K562 (cell line): ENCODE measurements around the gene MT1X. TPM values are rescaled to one million over a fixed set of nuclear protein-coding genes. Genes with fewer than 3 reads are reported as not detected.

ENCODE experiments used
- ATAC-seq: fragments of 200-7000 bp; cut with Tn5 transposase; 3 replicates; pipeline ENCODE4 v1.9.1; 2020; ENCODE audit warnings: moderate library complexity
- BruUV-seq: library from RNA; stranded (reverse); fragments of 400-500 nt; replicated peaks from 2 replicates; lab custom pipeline; 2021; lab: Mats Ljungman, UMichigan
- CTCF ChIA-PET: fragments of 300-600 bp; formaldehyde crosslinking; extraction: SDS; loops from one replicate; lab custom pipeline; 2021; ENCODE audit warnings: low intra/inter-chr PET ratio; lab: Yijun Ruan, JAX
- POLR2A ChIA-PET: fragments of 300-600, 350-650 bp; sonication (Branson Sonifier 250); formaldehyde crosslinking; extraction: SDS; loops from one replicate; lab custom pipeline; 2021; ENCODE audit warnings: antibody characterized with exemption, inconsistent platforms; lab: Yijun Ruan, JAX
- DNase-seq, 4 experiments: peaks; one replicate each; pipeline versions ENCODE4 v3.0.0 to v3.0.0-alpha.2; 2011 to 2018; ENCODE audit warnings: low spot score in 3 of 4, mixed read lengths in 3 of 4; ENCODE audit errors: extremely low read depth in 1 of 4
- FAIRE-seq: peaks from 2 replicates; lab custom pipeline; 2011; peaks lifted over from hg19 to GRCh38; lab: Jason Lieb, UNC
- H2AFZ ChIP-seq: 2 replicates; pipeline ENCODE4 v1.6.0; 2011; ENCODE audit warnings: low read depth, low read length, control low read depth, inconsistent platforms
- H3K27ac ChIP-seq: fragments of 200-600 bp; 3 replicates; pipeline ENCODE4 v1.8.0; 2011; ENCODE audit warnings: low read depth, mild to moderate bottlenecking, control low read depth, inconsistent platforms, low read length, moderate library complexity, mixed read lengths; ENCODE audit errors: extremely low read depth
- H3K27me3 ChIP-seq, 2 experiments: fragments of 300-600 bp in 1 of 2; 2 replicates in 1 of 2; 3 replicates in 1 of 2; pipeline versions ENCODE4 v1.6.0 to v1.8.0; 2011; ENCODE audit warnings: inconsistent platforms in 2 of 2, low read length in 2 of 2, mild to moderate bottlenecking in 1 of 2, mixed read lengths in 1 of 2, moderate library complexity in 1 of 2; ENCODE audit not compliant: control insufficient read depth in 2 of 2, insufficient read depth in 2 of 2
- H3K36me3 ChIP-seq: fragments of 300-600 bp; 3 replicates; pipeline ENCODE4 v1.8.0; 2011; ENCODE audit warnings: mild to moderate bottlenecking, low read length, inconsistent platforms; ENCODE audit not compliant: control insufficient read depth, insufficient read depth
- H3K4me1 ChIP-seq, 2 experiments: fragments of 200-600 bp in 1 of 2; replicated peaks in 1 of 2; 2 replicates in 1 of 2; 3 replicates in 1 of 2; pipeline versions ENCODE4 v1.5.1 to v1.8.0; 2011; ENCODE audit warnings: inconsistent platforms in 2 of 2, low read length in 2 of 2, mild to moderate bottlenecking in 1 of 2, mixed read lengths in 1 of 2, moderate library complexity in 1 of 2; ENCODE audit not compliant: control insufficient read depth in 2 of 2, insufficient read depth in 2 of 2
- H3K4me2 ChIP-seq: 2 replicates; pipeline ENCODE4 v1.6.1; 2011; ENCODE audit warnings: low read length, control low read depth, inconsistent platforms, mixed read lengths; ENCODE audit not compliant: insufficient read depth
- H3K4me3 ChIP-seq: fragments of 200-600 bp; sonication (generic), shearing (Covaris generic); 2 replicates; pipeline ENCODE4 v1.5.1; 2016; ENCODE audit warnings: control low read depth, inconsistent platforms
- H3K79me2 ChIP-seq: fragments of 200-600 bp; 3 replicates; pipeline ENCODE4 v1.8.0; 2011; ENCODE audit warnings: low read length, inconsistent platforms; ENCODE audit not compliant: control insufficient read depth, insufficient read depth
- H3K9ac ChIP-seq, 2 experiments: 2 replicates each; pipeline versions ENCODE4 v1.6.0 to v1.6.1; 2011; ENCODE audit warnings: low read depth in 2 of 2, low read length in 2 of 2, control low read depth in 1 of 2, inconsistent platforms in 1 of 2, mild to moderate bottlenecking in 1 of 2, mixed read lengths in 1 of 2; ENCODE audit not compliant: insufficient read depth in 1 of 2
- H3K9me1 ChIP-seq: one replicate; pipeline ENCODE4 v1.6.0; 2011; ENCODE audit warnings: inconsistent platforms, mild to moderate bottlenecking, low read length, moderate library complexity; ENCODE audit not compliant: control insufficient read depth, insufficient read depth
- H3K9me3 ChIP-seq: replicated peaks from 2 replicates; pipeline ENCODE4 v1.5.1; 2011; ENCODE audit warnings: low read depth, low read length, inconsistent platforms; ENCODE audit not compliant: control insufficient read depth, insufficient read depth
- H4K20me1 ChIP-seq: replicated peaks from 2 replicates; pipeline ENCODE4 v1.6.1; 2011; ENCODE audit warnings: low read length, inconsistent platforms, mixed read lengths; ENCODE audit not compliant: control insufficient read depth, insufficient read depth
- CTCFL ChIP-seq: IDR thresholded peaks from 2 replicates; pipeline ENCODE4 v1.6.1; 2011; ENCODE audit warnings: borderline replicate concordance, low read depth, mild to moderate bottlenecking, moderate library complexity, low read length; ENCODE audit not compliant: insufficient read depth, poor library complexity, severe bottlenecking
- FOS ChIP-seq: IDR thresholded peaks from 3 replicates; pipeline ENCODE4 v1.6.1; 2011; ENCODE audit not compliant: insufficient read length; ENCODE audit errors: extremely low read depth
- TRIM24 ChIP-seq, 2 experiments: fragments of 450-650 bp; IDR thresholded peaks; 2 replicates each; pipeline ENCODE4 v1.6.1; 2016
- WGBS: fragments of 100-300 bp; shearing (Covaris generic); methylation state at CpG from one replicate; pipeline ENCODE4 v1.1.6; 2016; ENCODE audit warnings: low coverage, mixed read lengths; ENCODE audit not compliant: insufficient coverage; ENCODE audit errors: missing lambda C conversion rate; 5-methylcytosine and 5-hydroxymethylcytosine counted together
- in situ Hi-C: fragments of 300-500 bp; cut with MboI; formaldehyde crosslinking; loops from 4 replicates; pipeline ENCODE4 v1.15.0; 2018; ENCODE audit warnings: inconsistent platforms, mixed read lengths
- intact Hi-C: fragments of 100-400 bp; cut with micrococcal nuclease; formaldehyde crosslinking; loops from 2 replicates; pipeline ENCODE4 v1.14.2; 2022
- polyA plus RNA-seq, 8 experiments: library from polyadenylated mRNA; depleted of rRNA in 4 of 8; stranded (reverse) in 5 of 8; unstranded in 3 of 8; fragments of >200 nt; fragmentation: Nextera tagmentation in 2 of 8; fragmentation: Illumina TruSeq in 1 of 8; extraction: Ambion mirVana in 2 of 8; extraction: Trizol in 1 of 8; gene quantifications; 2 replicates each; pipeline versions ENCODE4 v1.2.1 to v1.2.3, GENCODE V29; 2011 to 2014; ENCODE audit warnings: inconsistent platforms in 1 of 8, missing spikeins in 1 of 8
- total RNA-seq, 7 experiments: library from RNA; depleted of rRNA in 6 of 7; stranded (reverse); fragments of >200 nt in 6 of 7; fragmentation: Illumina TruSeq in 2 of 7; extraction: Trizol in 2 of 7; gene quantifications; 2 replicates each; pipeline versions ENCODE4 v1.2.1 to v1.2.3, GENCODE V29; 2011 to 2021; ENCODE audit warnings: low replicate concordance in 1 of 7

MT1X gene
- total and polyA plus RNA-seq, 9 of the 15 experiments (the other 6 are each of a cell fraction or from before 2014, with no cell fraction given): 4.9 to 22.8 (median 8.7) TPM

GRCh38 chr16:56635441-56635967 lies 46.8 kb upstream of the MT1X start:
- TF ChIP-seq FOS: no peak
- TF ChIP-seq TRIM24 (IDR thresholded peaks at IDR 0.05): no peak
- no peak for TF ChIP-seq CTCFL
- DNase-seq: no peak
- Histone ChIP-seq H3K36me3 (no peaks in the 10 kb centered on the region), H3K4me2 (no peak overlapping the region), H3K27me3 (peaks cover 49 to 79% of the 10 kb centered on the region in 2 experiments), H3K9me1 (no peaks in the 10 kb centered on the region), H3K27ac (no peak overlapping the region), H2AFZ (no peak overlapping the region), H3K4me1 (peaks cover 0 to 23% of the 10 kb centered on the region in 2 experiments; a peak in 2 of 5 replicates), H3K9ac (no peak overlapping the region), H4K20me1 (0 out of 2 replicates have a peak, but pooled peaks cover 7% of the 10 kb centered on the region), H3K4me3 (no peak overlapping the region), H3K9me3 (no peaks in the 10 kb centered on the region), H3K79me2 (no peaks in the 10 kb centered on the region)
- CTCF ChIA-PET: no interaction called here
- intact Hi-C loops (no loop called here), in situ Hi-C loops (no loop called here)
- no peak for ATAC-seq
- WGBS: under 1% methylated on average over 35 of the region's 40 CpGs
- POLR2A ChIA-PET: no interaction called here
- no TSS peak for BruUV-seq
- FAIRE-seq: no peak
